Brain pericyte (primary cell): ENCODE results near the gene BRI3.

Experiments
- DNase-seq: peaks from one replicate; pipeline ENCODE4 v3.0.0-alpha.2; 2012; ENCODE audit warnings: low read depth, low spot score

Gene BRI3

DNA sequence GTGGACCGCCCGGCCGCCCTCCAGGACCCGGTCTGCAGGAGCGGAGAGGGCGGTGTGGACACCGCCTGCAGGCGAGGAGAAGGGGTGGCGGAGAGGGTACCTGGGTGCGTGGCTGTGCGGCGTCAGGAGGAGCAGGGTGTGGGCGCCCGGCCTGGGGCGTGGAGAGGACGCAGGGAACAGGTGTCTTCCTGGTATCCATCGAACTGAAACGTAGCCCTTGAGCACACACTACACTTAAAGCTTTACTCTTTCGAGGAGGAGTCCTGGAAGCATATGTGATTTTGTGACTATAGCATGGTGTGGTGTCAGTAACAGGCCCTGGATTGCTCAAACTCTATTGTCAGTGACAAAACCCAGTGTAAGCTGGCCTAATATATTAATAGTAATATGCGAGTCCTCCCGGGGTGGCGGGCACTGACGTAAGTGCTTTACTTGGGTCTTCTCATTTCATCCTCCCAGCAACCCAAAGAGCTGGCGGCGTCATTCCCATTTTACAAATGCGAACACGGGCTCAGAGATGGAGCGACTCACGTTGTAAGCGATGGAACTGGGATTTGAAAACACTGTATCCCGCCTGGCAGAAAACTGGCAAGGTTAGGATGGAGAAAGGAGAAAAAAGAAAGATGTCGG, 28.9 kb upstream of the BRI3 start:
- no peak for DNase-seq

DNA sequence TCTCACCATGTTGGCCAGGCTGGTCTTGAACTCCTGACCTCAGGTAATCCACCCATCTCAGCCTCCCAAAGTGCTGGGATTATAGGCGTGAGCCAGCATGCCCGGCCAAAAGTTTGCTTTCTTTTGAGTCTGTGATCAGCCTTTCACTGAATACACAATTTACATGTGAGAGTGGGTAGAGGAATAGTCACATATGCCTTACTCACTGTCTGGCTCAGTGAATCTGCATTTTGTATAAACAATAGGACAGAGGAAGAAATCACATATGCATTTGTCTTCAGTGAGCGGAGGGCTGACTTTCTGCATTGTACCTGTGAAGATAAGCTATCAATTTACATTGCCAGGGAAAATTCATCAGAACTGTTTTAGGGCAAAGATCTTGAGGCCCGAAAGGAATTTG, 27.0 kb upstream of the BRI3 start:
- DNase-seq: no peak

DNA sequence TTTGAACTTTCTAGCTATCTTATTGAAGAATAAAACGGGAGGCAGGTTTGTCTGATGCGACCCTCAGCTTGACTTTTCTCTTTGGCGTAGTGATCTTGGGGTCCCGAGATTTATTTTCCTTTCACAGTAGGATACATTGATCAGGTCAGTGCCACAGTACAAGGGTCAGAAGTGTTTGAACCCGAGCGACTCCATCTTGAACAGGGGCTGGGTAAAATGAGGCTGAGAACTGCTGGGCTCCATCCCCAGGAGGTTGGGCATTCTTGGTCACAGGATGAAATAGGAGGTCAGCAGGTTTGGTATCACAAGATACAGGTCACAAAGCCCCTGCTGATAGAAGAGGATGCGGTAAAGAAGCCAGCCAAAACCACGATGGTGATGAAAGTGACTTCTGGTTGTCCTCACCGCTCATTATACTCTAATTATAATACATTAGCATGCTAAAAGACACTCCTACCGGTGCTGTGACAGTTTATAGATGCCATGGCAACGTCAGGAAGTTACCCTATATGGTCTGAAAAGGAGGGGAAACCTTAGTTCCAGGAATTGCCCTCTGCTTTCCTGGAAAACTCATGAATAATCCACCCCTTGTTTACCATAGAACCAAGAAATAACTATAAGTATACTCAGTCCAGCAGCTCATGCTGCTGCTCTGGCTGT, 26.4 kb upstream of the BRI3 start:
- DNase-seq: no peak

DNA sequence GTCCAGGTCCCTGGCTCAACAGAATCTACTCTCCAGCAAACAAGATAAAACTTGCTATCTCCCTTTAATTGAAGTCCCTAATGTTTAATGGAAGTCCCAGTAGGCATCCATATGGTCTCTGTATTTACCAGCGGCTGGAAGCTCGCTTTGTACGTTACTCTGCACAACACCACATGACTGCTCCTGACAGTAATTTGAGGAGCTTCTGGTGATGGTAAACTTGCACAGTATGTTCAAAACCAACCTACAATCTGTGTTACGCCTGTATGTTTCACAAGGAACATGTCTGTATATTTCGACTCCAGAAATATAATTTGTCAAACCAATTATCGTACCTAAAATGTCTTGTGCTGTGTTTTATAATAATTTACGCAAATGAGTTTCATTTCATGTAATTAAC, 25.1 kb upstream of the BRI3 start:
- no peak for DNase-seq

DNA sequence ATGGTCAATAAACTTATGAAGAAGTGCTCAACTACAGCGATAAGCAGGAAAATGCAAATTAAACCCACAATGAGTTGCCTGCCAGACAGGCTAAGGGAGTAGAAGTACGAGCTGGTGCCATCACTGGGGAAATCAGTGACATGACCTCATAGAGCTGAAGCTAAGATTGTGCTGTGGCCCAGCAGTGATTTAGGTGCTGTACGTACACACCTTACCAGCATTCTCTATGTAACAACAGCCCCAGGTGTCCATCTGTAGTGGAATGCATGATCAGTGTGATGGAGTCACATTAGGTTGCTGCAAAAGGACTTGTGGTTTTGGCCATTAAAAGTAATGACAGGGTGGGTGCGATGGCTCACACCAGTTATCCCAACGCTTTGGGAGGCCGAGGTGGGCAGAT, 23.8 kb upstream of the BRI3 start:
- DNase-seq: no peak

DNA sequence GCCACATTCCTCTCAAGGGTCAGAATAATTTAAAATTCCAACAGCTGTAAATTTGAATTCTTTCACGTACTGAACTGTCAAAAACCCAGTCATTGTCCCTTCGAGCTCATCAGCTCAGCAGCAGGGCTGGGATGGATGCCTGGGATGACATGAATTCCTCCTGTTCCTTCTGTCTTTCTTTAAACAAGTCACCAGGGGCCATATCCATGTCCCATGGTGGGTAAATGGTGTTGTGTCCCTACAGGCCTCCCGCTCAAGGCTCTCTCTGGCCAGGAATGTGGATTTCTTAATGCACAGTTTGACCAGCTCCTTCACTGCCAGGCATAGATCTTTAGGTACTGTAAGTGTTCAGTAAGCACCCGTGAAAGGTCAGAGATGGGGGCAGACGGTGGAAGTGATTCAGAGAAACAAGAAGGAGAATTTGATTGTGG, 15.6 kb upstream of the BRI3 start:
- DNase-seq: no peak

DNA sequence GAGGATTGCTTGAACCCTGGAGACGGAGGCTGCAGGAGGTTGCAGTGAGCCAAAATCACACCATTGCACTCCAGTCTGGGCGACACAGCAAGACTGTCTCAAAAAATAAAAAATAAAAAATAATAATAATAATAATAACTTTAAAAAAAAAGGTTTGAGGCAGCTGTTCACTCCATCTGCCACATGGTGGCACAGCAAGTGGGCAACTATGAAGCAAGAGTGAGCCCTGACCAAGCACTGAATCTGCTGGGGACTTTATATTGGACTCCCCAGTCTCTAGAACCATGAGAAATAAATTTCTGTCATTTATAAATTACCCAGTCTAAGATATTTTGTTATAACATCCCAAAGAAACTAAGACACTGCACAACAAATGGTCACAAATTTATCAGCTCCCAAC, 14.6 kb upstream of the BRI3 start:
- DNase-seq: no peak

DNA sequence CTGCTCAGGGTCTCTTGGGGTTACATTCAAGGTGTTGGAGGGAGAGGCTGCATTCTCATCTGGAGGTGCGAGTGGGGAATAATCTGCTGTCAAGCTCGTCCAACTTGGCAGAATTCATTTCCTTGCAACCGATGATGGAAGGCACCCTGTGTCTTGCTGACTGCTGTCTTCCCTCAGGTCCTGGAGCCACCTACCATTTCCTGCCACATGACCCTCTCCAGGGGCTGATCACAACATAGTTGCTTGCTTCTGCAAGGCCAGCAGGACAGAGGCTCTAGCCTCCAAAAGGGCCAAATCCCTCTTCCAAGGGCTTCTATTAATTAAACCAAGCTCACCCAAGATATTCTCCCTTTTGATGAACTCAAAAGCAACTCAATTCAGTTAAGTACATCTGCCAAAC, 14.2 kb upstream of the BRI3 start:
- no peak for DNase-seq

DNA sequence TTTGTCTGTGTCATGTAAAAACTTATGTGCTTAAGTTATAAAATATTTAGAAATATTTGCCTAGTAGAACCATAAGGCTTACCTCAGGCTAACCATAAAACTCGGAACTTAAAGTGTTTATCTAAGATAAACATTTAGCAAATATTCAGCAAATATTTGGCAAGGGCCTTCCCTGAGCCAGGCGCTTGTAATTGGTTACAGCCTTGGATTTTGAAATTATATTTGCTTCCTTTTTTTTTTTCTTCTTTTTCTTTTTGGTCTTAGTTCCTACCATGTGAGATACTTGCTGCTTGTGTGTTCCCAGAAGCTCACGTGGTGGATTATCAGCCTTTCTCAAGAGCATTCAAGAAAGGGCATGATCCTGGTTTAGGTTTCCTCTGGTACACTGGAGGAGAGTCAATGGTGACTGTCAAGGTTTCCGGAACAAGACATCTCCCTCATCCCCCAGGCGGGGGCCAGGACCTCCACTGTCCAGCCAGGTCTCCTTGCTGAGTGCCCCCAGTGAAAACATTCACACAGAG, 5.2 kb upstream of the BRI3 start:
- DNase-seq: no peak

DNA sequence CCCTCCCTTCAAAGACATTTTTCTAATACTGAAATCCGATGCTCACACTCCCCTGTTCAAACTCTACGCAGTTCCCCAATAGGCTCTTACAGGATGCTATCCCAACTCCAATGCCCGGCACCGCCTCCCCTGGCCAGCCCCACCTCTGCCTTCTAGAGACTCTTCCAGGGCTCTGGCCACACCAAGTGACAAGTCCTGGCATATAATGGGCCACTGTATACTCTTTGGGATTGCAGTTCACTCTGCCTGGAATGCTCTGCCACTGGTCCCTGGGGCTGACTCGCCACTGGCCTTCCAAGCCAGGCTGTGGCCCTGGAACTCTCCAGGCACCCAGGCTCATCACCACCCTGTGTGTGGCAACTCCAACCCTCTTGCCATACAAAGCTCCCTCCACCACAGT, 3.1 kb upstream of the BRI3 start:
- no peak for DNase-seq

DNA sequence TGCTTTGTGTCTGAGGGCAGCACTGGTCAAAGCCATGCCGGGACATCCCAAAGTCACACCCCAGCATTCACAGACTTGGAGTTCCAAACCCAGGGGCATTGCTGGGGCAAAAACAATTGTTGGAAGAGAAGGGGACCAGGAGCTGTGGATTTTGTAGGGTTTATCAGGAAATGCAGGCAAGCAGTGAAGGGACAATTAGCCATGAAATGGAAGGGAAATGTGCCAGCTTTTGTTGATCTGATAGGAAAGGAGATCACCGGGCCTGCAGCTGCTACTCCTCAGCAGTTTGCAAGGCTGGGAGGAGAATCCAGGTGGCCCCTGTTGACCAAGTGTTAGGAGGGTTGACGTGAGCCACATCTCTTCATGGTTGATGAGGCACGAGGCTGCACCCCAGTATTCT, 2.5 kb upstream of the BRI3 start:
- DNase-seq: no peak

DNA sequence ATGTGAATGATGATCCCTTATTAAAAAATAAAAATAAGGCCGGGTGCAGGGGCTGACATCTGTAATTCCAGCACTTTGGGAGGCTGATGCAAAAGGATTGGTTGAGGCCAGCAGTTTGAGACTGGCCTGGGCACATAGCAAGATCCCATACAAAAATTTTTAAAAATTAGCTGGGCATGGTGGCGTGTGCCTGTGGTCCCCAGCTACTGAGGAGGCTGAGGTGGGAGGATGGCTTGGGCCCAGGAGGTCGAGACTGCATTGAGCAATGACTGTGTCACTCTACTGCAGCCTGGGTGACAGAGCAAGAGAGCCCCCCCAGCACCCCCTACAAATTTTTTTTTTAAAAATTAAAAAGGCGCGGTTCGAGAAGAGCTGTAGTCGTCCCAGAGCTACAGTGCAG, 1.2 kb upstream of the BRI3 start:
- no peak for DNase-seq

DNA sequence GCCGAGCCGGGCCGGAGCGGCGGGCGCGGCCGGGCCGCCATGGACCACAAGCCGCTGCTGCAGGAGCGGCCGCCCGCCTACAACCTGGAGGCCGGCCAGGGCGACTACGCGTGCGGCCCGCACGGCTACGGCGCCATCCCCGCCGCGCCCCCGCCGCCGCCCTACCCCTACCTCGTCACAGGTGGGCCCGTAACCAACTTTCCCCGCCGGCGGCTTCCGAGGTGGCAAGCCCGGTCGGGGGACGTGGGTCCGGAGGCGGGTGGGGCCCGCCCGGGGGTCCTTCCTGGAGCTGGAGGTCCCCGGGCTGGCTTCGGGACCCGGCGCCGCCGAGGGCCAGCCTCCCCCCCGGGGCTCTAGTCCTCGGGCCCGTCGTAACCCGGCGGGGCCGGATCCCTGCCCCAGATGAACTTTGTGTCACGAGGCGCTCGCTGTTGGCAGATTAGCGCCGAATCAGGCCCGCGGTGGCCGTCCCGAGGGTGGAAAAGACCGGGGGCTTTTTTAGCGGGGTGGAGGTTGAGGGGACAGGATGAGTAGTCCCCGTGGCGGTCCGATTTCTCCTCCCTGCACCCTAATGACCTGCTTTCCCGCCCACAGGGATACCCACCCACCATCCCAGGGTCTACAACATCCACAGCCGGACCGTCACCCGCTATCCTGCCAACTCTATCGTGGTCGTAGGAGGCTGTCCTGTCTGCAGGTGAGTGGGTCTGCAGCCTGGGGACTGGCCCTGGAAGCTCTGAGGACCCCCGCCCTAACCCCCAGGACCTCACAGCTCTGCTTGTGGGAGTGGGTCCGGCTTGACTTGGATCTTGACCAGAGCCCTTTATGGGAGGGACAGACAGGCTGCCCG, 496 bp downstream of the BRI3 start:
- no peak for DNase-seq

DNA sequence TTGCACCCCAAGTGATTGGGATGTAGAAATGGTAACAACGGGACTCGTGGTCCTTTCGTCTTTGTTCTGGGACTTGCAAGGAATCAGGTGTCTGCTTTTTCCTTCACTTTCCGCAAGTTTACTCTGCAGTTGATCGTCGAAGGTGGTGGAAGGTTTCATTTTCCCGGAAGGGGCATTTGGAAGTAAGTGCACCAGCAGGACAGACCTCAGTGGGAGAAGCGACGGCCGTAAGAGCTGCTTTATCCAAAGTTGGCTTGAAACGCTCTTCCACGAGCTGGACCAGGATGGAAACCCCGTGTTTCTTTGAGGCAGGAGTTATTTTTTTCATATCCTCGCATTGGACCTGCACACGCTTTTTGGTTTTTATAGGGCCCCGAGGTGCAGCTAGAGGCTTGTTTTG, 1.2 kb downstream of the BRI3 start:
- DNase-seq: no peak

DNA sequence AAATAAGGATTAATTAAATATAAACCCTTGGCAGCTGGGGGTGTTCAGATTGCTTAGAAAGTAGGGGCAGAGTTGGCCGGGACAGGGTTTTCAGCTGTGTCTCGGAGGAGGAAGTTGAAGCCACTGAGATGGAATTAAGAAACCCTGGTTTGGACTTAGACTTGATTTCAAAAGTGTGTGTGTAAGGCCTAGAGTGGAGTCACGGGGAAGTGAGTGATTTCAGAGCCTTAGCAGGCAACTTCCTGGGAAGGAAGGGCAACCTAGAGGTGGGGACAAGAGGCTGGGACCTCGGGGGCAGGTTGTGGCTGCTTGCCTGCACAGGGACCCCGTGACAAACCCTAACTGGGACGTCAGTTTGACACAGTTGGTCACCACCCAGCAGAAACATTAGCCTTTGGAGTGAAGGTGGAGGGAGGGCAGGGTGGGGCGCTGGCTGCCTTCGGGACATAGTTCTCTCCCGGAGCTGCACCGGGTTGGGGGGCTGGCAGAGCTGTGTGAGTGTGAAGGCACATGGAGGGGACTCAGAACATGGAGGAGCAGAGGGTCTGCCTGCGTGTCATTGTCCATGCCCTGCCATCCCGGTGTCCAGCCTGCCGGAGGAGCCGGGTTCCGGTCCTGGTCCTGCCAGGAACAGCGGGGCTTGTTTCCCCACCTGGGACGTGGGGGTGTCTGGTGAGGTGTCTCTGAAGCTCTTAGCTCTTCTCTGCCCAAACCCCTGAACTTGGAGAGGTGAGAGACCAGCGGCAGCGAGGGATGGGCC, 1.8 kb downstream of the BRI3 start:
- DNase-seq: no peak

DNA sequence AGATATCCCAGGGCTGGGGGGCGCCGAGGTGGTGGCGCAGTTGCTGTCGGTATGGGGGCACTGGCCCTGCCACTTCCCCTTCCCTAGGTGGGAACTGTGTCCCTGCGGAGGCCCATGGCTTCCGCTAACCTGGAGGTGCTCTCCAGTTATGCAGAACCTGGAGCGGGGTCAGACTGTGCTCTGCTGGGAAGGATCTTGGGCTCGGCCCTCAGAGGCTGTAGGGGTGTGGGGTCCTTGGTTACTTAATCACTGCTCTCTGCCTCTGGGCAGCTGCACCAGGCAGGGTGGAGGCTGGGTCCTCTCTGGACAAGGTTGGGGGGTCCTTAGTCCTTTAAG, 2.4 kb downstream of the BRI3 start:
- no peak for DNase-seq

DNA sequence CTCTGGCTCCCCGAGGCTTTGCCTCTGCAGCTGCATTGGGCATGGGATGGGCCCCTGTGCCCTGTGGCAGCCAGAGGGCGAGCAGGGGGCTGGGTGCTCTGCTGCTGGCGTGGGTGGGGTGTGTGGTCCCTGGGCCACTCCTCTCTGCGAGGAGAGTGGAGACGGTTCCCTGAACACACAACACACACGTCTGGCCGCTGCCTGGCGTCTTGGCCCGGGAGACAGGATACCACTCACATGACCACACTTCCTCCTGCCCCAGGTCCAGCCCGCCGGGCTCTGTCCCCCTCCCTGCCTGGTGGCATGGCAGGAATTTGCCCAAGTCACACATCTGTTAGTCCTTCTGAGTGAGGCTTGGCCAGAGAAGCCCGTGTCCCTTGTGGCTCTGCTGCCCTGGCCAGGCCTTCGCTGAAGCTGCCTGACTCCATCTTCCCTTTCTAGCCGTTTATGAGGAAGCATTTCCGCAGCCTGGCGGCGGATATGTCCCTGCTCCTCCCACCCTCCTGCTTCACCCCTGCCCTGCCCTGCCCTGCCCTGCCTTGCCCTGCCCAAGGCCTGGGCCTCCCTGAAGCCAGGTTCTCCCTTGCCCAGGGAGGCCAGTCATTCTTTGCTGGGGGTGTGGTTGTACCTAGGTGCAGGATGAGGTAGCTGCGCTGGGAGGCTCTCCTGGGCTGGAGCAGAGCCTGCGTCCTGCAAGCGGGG, 3.0 kb downstream of the BRI3 start:
- no peak for DNase-seq

DNA sequence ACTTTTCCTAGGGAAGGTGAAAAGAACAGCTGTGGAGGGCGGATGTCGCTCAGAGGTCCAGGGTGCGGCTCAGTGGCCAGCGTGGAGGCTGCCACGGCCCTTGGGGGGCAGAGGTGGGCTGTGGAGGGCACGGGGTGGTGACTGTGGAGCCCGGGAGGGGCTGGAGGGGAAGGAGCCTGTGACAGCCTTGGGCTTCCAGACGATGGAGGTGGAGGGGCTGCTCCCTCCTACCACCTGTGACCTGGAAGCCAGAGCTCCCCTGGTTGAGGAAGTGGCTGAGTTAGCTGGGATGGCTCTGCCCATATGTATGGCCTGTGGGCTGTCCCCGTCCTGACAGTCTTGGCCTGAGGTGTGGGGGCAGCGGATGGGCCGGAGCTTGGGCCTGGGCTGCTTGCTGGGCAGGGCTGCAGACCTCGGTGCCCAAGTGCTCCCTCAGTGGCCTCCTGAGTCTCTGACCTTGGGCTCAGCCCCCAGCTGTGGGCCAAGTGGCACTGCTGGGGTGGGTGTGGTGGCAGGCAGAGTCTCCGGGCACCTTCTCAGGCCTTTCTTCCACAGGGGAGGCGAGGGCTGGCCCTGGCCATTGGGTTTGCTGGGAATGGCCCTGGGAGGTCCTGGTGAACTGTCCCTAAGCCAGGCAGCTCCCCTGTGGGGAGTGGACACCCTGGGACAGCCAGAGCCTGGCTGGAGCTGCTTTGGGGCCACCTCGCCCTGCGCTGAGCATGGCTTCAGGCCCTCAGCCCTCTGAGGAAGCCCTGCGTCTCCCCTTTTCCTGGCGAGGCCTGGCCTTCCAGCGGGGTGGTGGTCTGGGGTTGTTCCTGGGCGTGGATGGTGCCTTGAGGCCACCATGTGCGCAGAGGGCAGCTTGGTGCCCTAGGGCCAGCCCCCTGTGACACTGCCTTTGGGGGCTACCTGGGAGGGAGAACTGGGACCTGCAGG, 3.9 kb downstream of the BRI3 start:
- DNase-seq: no peak

DNA sequence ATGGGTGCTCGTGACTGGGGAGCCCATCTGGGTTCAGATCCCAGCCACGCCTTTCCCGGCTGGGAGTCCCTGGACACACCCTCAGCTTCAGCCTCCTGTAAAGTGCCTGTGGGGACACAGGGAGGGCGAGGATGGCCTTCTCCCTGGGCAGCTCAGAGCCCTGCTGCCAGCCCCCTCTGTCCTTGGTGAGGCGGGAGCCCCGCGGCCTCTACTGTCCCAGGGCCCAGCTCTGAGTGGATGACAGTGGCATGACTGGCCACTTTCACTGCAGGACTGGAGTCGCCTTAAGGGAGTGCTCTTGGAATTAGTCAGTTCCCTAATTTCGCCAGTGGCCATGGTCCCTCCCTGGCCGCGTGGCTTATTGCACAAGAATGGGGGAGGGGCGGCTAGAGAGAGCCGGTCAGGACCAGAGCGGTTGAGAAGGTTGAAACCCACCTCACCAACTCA, 4.6 kb downstream of the BRI3 start:
- DNase-seq: no peak
